ENCODE results near the gene ZNF483.
"Not testable (repeated sequence)": the region's sequence is repeated elsewhere in the genome, so short reads cannot be mapped to it uniquely, and the experiment has no call there.

The ZNF483 gene

DNA sequence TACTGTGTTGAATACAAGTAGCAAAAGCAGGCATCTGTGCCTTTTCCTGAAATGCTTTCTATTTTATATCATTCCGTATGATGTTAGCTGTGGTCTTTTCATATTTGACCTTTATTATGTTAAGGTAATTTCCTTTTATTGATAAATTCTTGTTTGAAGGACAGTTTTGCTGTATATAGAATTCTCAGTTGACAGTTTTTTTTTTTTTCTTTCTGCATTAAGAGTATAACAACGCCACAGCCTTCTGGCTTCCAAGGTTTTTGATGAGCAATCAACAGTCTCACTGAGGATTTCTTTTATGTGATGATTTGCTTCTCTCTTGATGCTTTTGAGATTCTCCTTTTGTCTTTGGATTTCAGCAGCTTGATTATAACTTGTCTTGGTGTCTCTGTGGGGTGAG lies 23.6 kb downstream of the ZNF483 start:
- no peak for DNase-seq

DNA sequence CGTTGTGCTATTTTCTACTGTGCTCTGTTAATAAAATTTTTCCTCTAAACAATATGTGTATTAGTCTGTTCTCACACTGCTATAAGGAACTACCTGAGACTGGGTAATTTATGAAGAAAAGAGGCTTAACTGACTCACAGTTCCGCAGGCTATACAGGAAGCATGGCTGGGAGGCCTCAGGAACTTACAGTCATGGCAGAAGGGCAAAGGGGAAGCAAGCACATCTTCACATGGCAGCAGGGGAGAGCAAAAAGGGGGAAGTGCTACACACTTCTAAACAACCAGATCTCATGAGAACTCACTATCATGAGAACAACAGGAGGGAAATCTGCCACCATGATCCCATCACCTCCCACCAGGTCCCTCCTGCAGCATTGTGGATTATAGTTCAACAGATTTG lies 30.4 kb downstream of the ZNF483 start:
- DNase-seq, result not testable (repeated sequence)

DNA sequence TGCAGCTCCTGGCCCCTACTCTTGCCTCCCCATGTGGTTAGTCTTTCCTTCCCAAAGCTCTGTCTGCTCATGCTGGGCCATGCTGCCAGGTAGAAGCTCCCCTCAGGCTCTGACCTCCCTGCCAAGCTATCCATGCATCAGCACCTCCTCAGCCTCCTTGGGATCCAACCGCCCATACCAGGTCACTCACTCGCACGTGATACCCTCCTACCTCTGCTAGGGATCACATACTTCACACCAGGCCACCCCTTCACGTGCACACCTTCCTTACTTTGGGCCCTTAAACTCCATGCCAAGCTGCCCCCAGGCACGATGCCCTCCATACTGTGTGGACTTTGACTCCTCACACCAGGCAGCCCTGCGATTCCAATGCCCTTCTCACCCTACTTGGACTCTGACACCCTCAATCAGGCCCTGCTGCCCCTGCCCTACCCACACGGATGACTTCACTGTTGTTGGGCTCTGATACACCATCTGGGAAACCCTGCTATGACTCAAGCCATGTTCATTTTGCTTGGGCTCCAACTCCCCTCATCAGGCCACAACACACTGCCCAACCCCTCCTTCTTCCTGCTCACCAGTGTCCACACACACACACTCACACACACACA lies 34.1 kb downstream of the ZNF483 start:
- DNase-seq, result no peak

DNA sequence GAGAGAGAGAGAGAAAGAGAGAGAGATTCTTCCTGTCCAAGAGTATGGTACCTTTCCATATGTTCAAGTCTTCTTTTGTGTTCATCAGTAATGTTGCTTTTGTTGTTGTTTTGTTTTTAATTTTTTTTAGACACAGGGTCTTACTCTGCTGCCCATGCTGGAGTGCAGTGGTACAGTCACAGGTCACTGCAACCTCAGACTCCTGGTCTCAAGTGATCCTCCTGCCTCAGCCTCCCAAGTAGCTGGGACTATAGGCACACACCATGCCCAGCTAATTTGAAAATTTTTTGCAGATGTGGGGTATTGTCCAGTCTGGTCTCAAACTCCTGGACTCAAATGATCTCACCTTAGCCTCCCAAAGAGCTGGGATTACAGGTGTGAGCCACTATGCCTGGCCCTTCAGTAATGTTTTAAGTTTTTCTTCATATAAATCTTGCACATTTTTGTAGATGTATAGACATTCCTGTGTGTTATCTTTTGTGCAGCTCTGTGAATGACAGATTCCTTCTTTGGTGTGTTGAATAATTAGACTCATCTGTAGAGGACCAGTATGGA lies 36.3 kb downstream of the ZNF483 start:
- no peak for DNase-seq

DNA sequence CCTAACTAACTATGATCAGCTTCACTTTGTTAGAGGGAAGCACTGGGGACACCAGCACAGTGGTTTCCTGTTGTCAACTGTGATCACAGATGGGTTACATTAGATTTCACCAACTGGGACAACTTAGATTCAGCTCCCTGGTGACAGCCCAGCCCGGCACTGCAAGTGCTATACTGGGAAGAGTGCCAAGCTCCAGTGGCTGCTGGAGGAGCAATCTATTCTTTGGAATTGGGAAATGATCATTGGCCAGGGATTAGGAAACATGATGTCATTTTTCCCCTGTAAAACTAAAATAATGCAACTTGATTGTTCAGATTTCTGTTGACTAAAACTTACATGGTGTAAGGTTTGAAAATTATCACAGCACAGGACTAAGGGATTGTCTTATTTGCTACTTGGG lies 41.3 kb downstream of the ZNF483 start:
- no peak for DNase-seq

DNA sequence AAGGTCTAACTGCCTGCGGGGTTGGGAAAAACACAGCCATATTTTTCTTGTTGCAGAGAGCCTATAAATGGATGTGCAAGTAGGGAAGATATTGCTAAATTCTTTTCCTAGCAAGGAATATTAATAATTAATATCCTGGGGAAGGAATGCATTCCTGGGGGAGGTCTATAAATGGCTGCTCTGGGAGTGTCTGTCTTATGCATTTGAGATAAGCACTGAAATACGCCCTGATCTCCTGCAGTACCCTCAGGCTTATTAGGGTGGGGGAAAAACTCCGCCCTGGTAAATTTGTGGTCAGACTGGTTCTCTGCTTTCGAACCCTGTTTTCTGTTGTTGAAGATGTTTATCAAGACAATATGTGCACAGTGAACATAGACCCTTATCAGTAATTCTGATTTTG lies 43.1 kb downstream of the ZNF483 start:
- DNase-seq, result not testable (repeated sequence)

DNA sequence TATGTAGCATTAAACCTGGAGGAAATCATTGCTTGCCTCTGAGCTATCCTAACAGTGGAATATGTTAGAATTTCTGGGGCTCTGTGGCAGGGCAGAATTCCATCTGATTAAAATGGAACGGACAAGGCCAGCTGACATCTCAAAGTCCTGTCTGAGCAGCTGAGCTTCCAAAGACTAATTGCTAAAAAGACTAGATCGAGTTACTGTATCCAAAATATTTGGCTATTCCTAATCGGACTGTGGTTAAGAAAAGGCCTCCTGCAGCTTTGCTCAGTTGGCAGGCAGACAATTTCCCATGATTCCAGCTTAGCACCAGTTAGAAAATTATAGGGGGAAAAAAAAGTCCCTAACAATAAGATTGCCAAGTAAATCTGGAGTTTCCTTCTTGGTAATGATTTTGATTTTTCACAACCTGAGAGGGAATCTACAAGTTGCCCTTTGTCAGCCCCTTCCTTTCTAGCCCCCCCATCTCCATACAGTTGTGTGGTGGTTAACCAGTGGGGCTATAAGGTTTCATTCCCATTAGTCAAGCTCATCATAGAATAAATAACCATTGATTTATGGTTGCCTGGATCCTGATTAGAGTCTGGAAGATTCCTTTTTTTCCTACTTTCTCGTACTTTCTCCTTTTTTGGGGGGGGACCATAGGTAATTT lies 48.1 kb downstream of the ZNF483 start:
- peak; percentile 80 for DNase-seq

DNA sequence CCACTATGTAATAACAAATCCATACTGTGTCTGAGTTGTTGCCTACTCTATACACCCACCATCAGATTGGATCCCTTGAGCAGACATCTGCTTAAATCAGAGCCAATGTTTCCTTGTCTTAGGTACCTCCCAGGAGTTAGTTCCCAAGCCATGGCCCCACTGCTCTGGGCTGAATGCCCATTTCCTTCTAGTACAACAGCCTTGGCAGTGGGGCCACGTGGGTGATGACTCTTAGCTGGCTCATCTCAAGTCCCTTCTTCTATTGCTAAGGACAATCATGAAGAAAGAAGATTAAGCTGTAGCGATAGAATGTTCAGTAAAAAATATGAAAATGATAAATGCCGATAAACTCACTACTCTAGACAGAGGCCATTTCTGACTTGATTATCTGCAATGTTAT lies 57.9 kb downstream of the ZNF483 start:
- no peak for DNase-seq

DNA sequence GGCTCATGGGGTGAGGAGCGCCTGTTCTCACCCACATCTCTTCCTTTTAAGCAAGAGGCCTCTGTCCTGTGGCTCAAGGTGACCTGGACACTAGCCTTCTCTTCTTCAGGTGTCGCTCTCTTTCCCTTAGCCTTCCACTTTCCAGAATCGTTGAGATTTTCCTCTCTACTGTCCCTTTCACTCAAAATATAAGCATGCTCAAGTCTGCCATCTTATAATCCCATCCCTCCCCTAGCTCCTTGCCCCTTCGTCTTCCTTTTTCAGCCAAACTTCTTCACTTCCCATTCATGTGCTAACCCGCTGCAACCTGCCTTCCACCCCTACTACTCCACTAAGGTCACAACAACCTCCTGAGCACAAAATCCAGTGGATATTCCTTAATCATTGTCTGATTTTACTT lies 61.4 kb downstream of the ZNF483 start:
- DNase-seq, result no peak

DNA sequence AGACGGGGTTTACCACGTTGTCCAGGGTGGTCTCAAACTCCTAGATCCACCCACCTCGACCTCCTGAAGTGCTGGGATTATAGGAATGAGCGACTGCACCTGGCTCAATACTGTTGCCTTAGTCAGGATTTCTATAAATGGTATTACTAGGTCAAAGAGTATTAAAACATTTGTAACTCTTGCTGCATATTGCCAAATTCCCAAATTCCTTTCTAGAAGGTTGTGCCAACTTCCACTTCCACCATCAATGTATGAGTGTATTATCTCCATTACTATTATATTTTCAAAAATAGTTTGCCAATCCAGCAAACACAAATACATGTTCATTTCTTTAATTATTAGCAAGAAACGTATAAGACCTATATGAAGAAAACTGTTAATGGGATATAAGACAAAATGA lies 63.9 kb downstream of the ZNF483 start:
- DNase-seq, result no peak

DNA sequence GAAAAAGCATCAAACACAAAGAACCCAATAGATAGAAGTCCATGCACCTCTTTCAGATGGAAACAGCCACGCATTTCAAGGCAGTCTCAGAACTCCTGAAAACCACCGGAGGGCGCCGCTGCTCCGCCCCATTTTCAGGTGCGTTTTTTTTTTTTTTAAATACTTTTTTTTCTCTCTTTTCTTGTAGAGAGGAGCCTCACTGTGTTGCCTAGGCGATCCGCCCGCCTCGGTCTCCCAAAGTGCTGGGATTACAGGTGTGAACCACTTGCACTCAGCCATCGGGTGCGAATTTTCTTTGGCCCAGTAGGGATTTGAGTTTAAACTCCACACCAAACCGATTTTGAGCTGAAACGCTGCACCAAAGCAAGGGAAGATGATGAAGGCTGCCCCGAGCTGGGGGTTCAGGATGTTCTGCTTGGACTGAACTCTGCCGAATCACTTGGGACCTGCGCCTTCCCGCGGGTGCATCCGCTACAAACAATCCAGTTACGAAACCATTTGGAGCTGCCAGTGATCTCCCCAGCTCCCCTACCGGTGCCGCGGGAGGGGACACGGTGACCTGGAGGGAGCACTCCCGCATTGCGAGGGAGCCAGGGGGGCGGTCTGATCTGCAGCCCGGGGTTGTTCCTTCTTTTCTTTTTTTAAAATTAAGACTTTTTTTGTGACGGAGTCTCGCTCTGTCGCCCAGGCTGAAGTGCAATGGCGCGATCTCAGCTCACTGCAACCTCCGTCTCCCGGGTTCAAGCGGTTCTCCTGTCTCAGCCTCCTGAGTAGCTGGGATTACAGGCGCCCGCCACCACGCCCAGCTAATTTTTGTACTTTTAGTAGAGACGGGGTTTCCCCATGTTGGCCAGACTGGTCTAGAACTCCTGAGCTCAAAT lies 73.1 kb downstream of the ZNF483 start:
- DNase-seq, result peak; percentile 76

DNA sequence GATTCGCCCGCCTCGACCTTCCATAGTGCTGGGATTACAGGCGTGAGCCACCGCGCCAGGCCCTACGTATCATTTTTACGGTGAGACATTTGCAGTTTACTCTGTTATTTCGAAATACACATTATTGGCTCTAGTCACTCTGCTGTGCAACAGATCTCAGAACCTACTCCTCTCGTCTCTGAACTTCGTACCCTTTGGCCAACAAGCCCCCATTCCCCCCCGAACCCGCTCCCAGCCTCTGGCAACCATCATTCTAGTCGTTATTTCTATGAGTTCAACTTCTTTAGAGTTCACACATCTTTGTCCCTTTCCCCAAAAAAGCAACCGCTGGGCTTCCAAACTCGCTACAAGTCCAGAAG lies 73.7 kb downstream of the ZNF483 start:
- DNase-seq, result peak; percentile 48

DNA sequence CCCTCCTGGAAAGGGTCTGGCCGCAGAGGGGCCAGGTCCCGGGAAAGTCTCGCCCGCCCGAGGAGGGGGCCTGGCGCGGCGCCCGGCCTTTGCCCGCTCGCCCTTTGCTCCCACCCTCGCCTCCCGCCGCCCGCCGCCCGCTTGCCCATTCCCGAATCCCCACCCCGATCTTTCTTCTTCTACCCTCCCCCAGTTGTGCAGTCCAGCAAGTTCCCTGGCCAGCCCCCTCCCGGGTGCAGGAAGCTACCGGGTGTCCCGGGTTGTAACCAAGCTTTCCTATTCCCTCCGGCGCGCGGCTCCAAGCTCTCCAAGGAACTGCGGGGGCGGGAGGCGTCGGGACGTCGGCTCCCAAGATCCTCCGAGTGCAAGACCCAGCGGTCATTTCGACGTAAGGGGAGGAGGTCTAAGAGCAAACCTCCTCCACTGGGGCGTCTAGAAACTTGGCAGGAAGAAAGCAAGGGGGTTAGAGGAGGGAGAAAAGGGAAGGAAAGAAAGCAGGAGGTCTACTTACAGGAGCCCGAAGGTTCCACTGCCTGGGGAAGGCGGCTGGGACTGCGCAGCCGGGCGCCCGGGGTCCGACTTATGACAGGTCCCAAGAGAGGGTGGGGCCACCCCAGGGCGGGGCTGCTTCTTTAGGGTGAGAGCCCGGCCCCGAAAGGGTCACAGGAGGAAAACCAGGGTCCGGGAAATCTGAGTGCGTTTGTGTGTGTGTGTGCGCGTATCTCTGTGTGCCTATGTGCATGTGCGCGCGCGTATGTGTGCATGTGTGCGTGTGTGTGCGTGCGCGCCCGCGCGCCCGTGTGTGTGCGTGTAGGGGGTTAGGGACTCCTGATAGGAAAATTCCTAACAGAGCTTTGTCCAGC lies 74.3 kb downstream of the ZNF483 start, which contains the start of gene PTGR1:
PTGR1 (minus strand) TSS at position 556 of the 863 bp plus-strand sequence. CDS start 2,225 bp downstream, outside the sequence.
- peak; percentile 67 for DNase-seq

DNA sequence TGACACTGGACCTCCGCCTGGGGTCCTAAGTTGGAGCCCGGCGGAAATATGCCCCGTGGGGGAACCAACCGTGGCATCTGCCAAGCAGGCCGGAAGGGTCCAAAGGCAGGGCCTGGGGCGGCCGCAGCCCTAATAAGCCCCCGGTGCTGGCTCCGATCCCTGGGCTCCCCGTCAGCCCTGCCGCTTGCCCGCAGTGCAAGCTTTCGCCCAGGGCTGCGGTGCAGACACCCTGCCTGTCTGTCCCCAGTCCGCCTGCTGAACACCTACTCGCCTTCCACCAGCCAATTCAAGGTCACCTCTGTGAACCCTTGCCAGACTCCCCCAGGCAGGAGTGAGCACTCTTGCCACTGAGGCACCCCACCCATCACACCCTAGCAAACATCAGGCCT lies 75.0 kb downstream of the ZNF483 start:
- no peak for DNase-seq

DNA sequence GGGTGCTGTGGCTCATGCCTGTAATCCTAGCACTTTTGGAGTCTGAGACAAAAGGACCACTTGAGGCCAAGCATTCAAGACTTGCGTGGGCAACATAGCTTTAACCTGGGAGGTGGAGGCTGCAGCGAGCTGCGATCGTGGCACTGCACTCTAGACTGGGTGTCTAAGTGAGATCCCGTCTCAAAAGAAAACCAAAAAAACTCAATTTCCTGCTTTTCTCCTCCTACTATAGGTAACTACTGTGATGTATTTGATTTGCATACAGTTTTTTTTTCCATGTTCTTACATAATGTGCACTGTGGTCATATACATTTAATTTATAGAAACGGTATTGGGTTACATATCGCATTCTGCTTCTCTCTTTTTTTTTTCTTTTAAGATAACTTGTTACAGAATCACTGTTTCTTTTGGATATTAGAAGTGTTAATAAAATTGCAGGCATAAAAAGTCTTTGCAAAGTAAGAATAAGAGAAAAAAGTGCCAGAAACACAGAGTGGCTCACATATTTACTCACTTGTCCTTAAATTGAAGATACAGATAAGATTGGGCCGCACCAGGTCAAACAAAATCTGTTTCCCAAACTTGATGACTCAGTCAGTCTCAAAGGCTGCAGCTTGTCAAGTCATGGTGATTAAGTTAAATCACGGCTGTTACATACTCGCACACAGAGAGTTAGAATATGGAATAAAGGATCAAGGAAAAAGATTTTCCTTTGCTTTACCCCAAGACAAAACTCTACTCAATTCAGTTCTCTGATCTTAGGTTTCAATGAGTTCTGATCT lies 76.4 kb downstream of the ZNF483 start:
- DNase-seq, result no peak

DNA sequence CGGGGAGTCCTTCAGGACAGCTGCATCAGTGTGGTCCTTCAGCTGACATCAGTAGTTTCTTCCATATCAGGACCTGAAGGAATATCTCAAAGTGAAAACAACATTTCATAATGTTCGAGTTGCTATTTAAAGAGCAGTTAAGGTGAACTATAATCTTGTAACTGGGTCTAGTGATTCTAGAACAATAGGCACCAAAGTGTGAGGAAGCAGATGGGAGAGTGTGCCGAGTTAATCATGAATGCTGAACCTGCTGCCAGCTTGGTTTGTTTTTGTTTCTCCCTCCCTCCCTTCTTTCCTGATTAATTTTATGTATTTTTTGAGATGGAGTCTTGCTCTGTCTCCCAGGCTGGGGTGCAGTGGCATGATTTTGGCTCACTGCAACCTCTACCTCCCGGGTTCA lies 78.1 kb downstream of the ZNF483 start:
- DNase-seq, result peak; percentile 77

DNA sequence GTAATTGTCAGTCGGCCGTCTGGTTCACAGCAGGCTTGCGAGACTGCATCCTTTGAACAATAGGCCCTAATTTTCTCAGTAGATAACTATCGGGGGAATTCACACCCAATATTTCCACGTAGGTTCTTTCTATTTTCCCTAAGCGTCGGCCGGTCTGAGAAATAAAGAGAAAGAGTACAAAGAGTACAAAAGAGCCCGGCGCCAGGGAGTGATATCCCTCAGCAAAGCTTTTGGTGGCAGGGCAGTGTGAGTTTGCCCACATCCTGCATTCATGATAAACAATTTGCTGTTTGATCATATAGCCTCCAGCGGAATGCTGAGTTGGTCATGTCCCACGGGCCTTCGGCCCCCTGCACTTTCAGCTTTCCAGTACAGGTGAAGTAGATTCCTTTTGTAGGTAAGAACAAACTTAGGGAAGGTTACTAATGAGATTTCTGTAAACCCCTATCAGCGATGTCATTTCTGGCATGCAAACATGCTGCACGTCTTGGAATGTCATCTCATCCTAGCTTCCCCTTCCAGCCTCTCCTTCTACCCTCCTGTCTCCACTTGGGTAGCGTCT lies 79.2 kb downstream of the ZNF483 start:
- peak; percentile 46 for DNase-seq

DNA sequence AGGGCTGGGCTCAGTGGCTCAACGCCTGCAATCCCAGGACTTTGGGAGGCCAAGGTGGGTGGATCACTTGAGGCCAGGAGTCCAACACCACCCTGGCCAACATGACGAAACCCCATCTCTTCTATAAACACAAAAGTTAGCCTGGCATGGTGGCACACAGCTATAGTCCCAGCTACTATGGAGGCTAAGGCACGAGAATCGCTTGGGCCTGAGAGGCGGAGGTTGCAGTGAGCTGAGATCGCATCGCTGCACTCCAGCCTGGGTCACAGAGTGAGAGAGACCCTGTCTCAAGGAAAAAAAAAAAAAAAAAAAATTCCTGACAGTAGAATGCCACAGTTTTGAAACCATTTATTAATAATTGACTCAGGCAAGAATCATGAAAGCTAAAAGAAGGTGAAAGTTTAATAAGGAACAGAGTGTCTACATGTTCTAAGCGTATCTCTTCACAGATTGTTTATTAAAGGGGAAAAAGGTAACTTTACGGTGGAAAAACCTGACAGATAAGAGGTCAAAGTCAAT lies 80.1 kb downstream of the ZNF483 start:
- DNase-seq, result no peak

DNA sequence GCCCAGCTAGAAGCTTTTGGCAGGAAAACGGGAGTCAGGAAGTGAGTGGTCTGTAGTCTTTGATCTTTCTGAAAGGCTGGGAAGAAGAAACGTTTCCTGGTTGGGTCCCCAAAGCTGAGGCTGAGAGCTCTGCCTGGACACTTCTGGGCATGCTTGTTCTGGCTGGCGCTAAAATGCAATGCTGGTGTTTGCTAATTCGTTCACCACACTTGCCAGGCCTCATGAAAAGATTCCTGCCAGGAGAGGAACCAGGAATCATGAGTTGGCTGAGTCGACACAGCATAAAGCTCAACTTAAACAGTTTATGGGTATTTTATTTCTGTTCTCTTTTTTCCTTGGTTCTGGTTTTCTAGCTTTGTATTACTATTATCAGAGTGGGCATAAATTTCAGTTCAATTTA lies 85.2 kb downstream of the ZNF483 start:
- DNase-seq, result no peak

DNA sequence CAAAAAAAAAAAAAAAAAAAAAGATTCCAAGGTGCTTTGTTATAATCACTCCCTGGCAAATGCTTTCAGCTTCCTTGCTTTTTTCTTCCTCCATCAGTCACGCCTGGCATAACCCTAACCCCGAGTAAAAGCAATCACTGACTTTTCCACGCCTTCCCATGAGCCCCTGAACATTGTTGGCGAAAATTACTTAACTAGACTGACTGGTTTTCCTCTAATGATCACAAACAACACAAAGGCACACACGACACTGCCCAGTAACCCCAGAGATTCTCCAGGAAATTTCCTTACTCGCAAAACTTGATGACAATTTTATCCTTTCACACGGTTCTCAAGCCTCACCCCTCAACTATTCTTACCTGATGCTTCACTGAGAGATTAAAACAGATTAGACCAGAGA lies 85.9 kb downstream of the ZNF483 start:
- no peak for DNase-seq

DNA sequence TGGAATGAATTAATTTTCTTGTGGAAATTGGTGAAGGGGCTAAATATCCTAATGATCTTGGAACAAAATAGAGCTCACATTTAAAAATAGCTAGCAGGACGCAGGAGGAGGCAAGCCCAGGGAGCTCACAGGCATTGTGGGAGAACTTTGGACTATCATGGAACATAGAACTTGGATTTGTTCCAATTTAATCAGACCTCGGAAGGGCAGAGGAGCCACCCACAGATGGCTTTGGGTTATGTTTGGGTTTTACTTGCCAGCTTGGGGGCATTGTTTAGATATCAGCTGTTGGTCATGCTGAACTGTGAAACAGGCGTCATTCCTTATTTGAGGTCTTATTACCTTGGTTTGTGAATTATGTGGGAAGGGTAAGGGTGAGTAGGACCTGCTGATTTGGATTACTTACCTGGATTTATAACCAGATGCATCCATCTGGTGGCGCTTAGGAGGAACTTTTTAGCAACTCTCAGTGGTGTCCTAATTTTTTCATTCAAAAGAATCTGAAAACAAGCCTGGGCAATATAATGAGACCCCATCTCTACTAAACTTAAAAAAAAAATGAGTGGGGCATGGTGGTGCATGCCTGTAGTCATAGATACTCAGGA lies 88.6 kb downstream of the ZNF483 start:
- peak; percentile 97 for DNase-seq

Data from NCI-H69 (cell line).